Left lobe of liver (tissue), 2 donors: ENCODE data around the gene EIF3M. TPM values are rescaled to one million over a fixed set of nuclear protein-coding genes. Genes with fewer than 3 reads are reported as not detected.
"Not testable (repeated sequence)": the region's sequence is repeated elsewhere in the genome, so short reads cannot be mapped to it uniquely, and the experiment has no call there.

Source experiments
- ATAC-seq: fragments of 200-7000 bp; cut with Tn5 transposase; one replicate; pipeline ENCODE4 v1.9.1; 2020; ENCODE audit warnings: mild to moderate bottlenecking, moderate library complexity
- DNase-seq: peaks from one replicate; pipeline ENCODE4 v3.0.0-alpha.2; 2020; ENCODE audit warnings: low spot score
- total RNA-seq: library from RNA; stranded (reverse); gene quantifications from one replicate; pipeline ENCODE4 v1.2.1, GENCODE V29; 2021
- donor health status: DM: no; HTN: no; CAD: no; lungs with moderate emphysema.
- donor health status: DM: no; HTN: yes; CAD: no.

Gene EIF3M
- total RNA-seq, 1 donor from 2014 or later = 63.4 TPM

- DNase-seq (no peak), ATAC-seq (no peak)
Measured at GRCh38 chr11:32594272-32594671, 10.6 kb downstream of the EIF3M start.

GRCh38 chr11:32596114-32596513, 12.5 kb downstream of the EIF3M start:
- DNase-seq, ATAC-seq: not testable (repeated sequence)

- ATAC-seq (no peak), DNase-seq (no peak)
Measured at GRCh38 chr11:32597921-32598320, 14.3 kb downstream of the EIF3M start.

GRCh38 chr11:32602657-32603415, 19.2 kb downstream of the EIF3M start:
- DNase-seq = no peak
- ATAC-seq = no peak

- no peak for DNase-seq
- ATAC-seq = no peak
Measured at GRCh38 chr11:32606220-32606619, 22.6 kb downstream of the EIF3M start.

GRCh38 chr11:32608826-32609225, 25.2 kb downstream of the EIF3M start:
- not testable (repeated sequence) for ATAC-seq

GRCh38 chr11:32610797-32611352, 27.2 kb downstream of the EIF3M start:
- DNase-seq (no peak), ATAC-seq (no peak)

More at GRCh38 chr11:32608826-32609225, 25.2 kb downstream of the EIF3M start:
- DNase-seq = not testable (repeated sequence)

GRCh38 chr11:32613500-32614151, 30.0 kb downstream of the EIF3M start:
- ATAC-seq = no peak
- no peak for DNase-seq

GRCh38 chr11:32615422-32615821, 31.8 kb downstream of the EIF3M start:
- no peak for ATAC-seq
- DNase-seq = no peak

- no peak for ATAC-seq
- DNase-seq = no peak
Measured at GRCh38 chr11:32616903-32617302, 33.3 kb downstream of the EIF3M start.

- ATAC-seq = no peak
- no peak for DNase-seq
Measured at GRCh38 chr11:32630844-32631243, 47.2 kb downstream of the EIF3M start.

GRCh38 chr11:32635819-32636218, 52.2 kb downstream of the EIF3M start:
- no peak for ATAC-seq
- no peak for DNase-seq

GRCh38 chr11:32641361-32641760, 57.7 kb downstream of the EIF3M start:
- ATAC-seq (no peak), DNase-seq (no peak)

GRCh38 chr11:32643526-32643925, 59.9 kb downstream of the EIF3M start:
- no peak for DNase-seq
- no peak for ATAC-seq

Other genes starting within 250 kb of the EIF3M start
- not detected for gene WT1, start 148.3 kb upstream of the EIF3M start, total RNA-seq
- 0.40 TPM for gene CCDC73, start 210.8 kb downstream of the EIF3M start, total RNA-seq
- gene PRRG4, start 246.1 kb downstream of the EIF3M start, total RNA-seq = 12.2 TPM